A204.1 (cell line): Measurements from ENCODE around the gene LGMN.
A peak's percentile ranks its signal among the peaks of the same experiment; 100 is the strongest.
"Not testable (repeated sequence)": the region's sequence is repeated elsewhere in the genome, so short reads cannot be mapped to it uniquely, and the experiment has no call there.

Experiments used
- FAIRE-seq: peaks from 2 replicates; lab custom pipeline; 2012; peaks lifted over from hg19 to GRCh38; lab: Jason Lieb, UNC

Gene LGMN

GRCh38 chr14:92748259-92749016 lies at the start of gene LGMN:
Gene LGMN (minus strand): TSS chr14:92748627. CDS start chr14:92732786, 15,841 bp downstream.
- peak; percentile 73 for FAIRE-seq

GRCh38 chr14:92794961-92795360 lies 46.5 kb upstream of the LGMN start:
- FAIRE-seq = no peak

GRCh38 chr14:92794547-92794941 lies 46.1 kb upstream of the LGMN start:
- FAIRE-seq = no peak

GRCh38 chr14:92793709-92794546 lies 45.5 kb upstream of the LGMN start, which contains the start of gene GOLGA5:
Gene GOLGA5 (plus strand): TSS chr14:92794305. CDS start chr14:92797438, 3,133 bp downstream.
- peak; percentile 80 for FAIRE-seq

- FAIRE-seq = no peak
These were observed 44.5 kb upstream of the LGMN start for GRCh38 chr14:92792885-92793284.

- no peak for FAIRE-seq
These were observed 41.1 kb upstream of the LGMN start for GRCh38 chr14:92789457-92790089.

- FAIRE-seq = no peak
These were observed 39.1 kb upstream of the LGMN start for GRCh38 chr14:92787554-92787953.

- FAIRE-seq = no peak
These were observed 38.0 kb upstream of the LGMN start for GRCh38 chr14:92786427-92786756.

GRCh38 chr14:92785667-92786426 lies 37.4 kb upstream of the LGMN start:
- FAIRE-seq = no peak

- peak; percentile 94 for FAIRE-seq
These were observed 35.5 kb upstream of the LGMN start for GRCh38 chr14:92783813-92784431.

GRCh38 chr14:92781350-92781749 lies 32.9 kb upstream of the LGMN start:
- FAIRE-seq = no peak

- FAIRE-seq = no peak
These were observed 32.2 kb upstream of the LGMN start for GRCh38 chr14:92780444-92781232.

GRCh38 chr14:92778868-92779565 lies 30.6 kb upstream of the LGMN start:
- not testable (repeated sequence) for FAIRE-seq

- not testable (repeated sequence) for FAIRE-seq
These were observed 26.9 kb upstream of the LGMN start for GRCh38 chr14:92775292-92775691.

GRCh38 chr14:92774572-92774971 lies 26.1 kb upstream of the LGMN start:
- no peak for FAIRE-seq

- FAIRE-seq = no peak
These were observed 22.1 kb upstream of the LGMN start for GRCh38 chr14:92770484-92770883.

- FAIRE-seq = no peak
These were observed 20.4 kb upstream of the LGMN start for GRCh38 chr14:92768795-92769194.

- FAIRE-seq = not testable (repeated sequence)
These were observed 19.8 kb upstream of the LGMN start for GRCh38 chr14:92768236-92768635.

- not testable (repeated sequence) for FAIRE-seq
These were observed 15.5 kb upstream of the LGMN start for GRCh38 chr14:92763666-92764631.
